ENCODE measurements around the gene NOXA1.

The NOXA1 gene

DNA sequence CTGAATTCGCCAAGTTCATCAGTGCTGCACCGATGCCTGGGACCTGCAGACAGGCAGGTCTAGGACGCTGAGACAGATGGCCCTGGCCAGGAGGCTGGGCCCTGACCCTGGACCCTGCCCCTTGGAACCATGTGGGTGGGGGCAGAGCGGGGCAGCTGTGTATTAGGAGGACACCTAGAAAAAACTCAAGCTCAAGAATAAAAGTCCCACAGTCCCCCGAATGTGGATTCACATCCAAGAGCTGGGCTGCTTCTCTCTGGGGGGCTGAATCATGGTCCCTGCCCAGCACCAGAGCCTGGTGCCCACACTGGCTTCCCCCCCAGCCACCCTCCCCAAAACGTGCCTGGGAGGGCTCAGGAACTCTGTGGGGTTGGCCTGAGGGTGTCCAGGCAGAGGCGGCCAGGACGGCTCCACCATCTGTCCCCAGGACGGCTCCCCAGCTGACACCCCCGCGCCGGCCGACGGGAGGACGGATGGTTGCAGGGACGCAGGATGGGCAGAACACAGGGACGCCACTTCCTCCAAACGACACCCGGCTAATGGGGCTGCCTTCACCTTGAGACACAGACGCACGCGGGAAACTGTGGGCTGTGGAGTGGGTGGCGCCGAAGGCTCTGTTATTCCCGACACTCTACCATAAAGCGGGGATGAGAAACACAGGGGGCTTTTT, 35.2 kb upstream of the NOXA1 start:
- Mint-ChIP-seq H3K4me3 (no peak overlapping the region), H3K4me1 (peaks cover 12% of the 10 kb centered on the region), H3K9me3 (no peaks in the 10 kb centered on the region), H3K27me3 (ENCODE audit: low read depth) (peaks cover 3% of the 10 kb centered on the region), H3K36me3 (ENCODE audit: low read depth) (no peaks in the 10 kb centered on the region), H3K27ac (no peak overlapping the region)
- TF ChIP-seq, protein P1, sequence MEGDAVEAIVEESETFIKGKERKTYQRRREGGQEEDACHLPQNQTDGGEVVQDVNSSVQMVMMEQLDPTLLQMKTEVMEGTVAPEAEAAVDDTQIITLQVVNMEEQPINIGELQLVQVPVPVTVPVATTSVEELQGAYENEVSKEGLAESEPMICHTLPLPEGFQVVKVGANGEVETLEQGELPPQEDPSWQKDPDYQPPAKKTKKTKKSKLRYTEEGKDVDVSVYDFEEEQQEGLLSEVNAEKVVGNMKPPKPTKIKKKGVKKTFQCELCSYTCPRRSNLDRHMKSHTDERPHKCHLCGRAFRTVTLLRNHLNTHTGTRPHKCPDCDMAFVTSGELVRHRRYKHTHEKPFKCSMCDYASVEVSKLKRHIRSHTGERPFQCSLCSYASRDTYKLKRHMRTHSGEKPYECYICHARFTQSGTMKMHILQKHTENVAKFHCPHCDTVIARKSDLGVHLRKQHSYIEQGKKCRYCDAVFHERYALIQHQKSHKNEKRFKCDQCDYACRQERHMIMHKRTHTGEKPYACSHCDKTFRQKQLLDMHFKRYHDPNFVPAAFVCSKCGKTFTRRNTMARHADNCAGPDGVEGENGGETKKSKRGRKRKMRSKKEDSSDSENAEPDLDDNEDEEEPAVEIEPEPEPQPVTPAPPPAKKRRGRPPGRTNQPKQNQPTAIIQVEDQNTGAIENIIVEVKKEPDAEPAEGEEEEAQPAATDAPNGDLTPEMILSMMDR (IDR thresholded peaks at IDR 0.05; ENCODE audit: unreplicated experiment in 3 of 3) = no peak

DNA sequence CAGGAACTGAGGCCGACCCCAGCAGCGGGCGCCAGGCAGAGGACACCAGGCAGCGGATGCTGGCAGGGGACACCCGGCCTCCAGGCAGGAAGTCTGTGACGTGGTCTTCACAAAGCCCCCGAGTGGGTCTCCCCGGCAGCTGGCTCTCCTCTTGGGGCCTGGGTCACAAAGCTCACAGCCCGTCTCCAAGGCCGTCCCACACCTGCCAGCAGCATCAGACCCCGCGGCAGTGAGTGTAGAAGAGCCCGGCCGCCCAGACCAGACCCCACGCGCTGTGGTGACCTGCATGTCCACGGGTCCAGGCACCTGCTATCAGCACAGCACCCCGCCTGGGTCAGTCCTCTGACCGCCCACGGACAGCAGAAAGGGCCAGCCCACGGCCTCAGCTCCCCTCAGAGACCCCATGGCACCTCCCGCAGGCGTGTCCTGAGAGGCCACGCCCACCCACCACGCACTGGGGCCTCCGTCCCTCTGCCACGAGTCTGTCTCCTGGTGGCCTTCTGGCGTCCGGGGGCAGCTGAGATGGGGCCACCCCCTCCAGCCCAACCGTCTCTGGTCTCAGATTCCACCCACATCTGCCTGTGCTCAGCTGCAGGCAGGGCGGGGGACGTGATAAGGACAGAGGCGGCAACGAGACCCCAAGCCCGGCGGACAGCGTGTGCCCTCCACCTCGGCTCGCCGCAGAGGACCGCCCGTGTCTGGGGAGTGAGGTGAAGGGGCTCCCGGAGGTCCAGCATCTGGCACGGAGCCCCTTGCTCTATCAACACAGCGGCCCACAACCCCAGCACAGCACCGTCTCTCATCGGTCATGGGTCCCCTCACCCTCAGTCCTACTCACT, 34.4 kb upstream of the NOXA1 start:
- H3K4me3 Mint-ChIP-seq = no peak overlapping the region
- H3K36me3 Mint-ChIP-seq (ENCODE audit: low read depth) = no peaks in the 10 kb centered on the region
- TF ChIP-seq, protein P1 (IDR thresholded peaks at IDR 0.05; ENCODE audit: unreplicated experiment in 3 of 3) = no peak
- H3K9me3 Mint-ChIP-seq = no peaks in the 10 kb centered on the region
- peaks cover 3% of the 10 kb centered on the region for H3K27me3 Mint-ChIP-seq (ENCODE audit: low read depth)
- peaks cover 12% of the 10 kb centered on the region for H3K4me1 Mint-ChIP-seq
- H3K27ac Mint-ChIP-seq = no peak overlapping the region

DNA sequence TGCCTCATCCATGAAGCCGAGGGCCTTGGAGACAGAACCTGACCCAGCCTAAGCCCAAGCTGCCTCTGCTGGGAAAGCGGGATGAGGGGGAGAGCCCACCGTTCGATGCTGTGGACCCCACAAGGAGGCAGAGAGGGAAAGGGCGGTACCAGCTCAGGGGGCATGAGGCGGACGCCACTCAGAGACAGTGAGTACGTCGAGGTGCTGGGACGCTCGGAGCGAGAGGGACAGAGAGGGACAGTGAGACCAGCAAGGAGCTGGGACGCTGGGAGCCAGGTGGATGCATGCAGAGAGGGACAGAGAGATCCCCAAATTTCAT, 33.8 kb upstream of the NOXA1 start:
- H3K27ac Mint-ChIP-seq = no peak overlapping the region
- H3K4me3 Mint-ChIP-seq = no peak overlapping the region
- no peaks in the 10 kb centered on the region for H3K36me3 Mint-ChIP-seq (ENCODE audit: low read depth)
- H3K4me1 Mint-ChIP-seq = peaks cover 7% of the 10 kb centered on the region
- peaks cover under 1% of the 10 kb centered on the region for H3K27me3 Mint-ChIP-seq (ENCODE audit: low read depth)
- TF ChIP-seq, protein P1 (IDR thresholded peaks at IDR 0.05; ENCODE audit: unreplicated experiment in 3 of 3) = no peak
- no peaks in the 10 kb centered on the region for H3K9me3 Mint-ChIP-seq

DNA sequence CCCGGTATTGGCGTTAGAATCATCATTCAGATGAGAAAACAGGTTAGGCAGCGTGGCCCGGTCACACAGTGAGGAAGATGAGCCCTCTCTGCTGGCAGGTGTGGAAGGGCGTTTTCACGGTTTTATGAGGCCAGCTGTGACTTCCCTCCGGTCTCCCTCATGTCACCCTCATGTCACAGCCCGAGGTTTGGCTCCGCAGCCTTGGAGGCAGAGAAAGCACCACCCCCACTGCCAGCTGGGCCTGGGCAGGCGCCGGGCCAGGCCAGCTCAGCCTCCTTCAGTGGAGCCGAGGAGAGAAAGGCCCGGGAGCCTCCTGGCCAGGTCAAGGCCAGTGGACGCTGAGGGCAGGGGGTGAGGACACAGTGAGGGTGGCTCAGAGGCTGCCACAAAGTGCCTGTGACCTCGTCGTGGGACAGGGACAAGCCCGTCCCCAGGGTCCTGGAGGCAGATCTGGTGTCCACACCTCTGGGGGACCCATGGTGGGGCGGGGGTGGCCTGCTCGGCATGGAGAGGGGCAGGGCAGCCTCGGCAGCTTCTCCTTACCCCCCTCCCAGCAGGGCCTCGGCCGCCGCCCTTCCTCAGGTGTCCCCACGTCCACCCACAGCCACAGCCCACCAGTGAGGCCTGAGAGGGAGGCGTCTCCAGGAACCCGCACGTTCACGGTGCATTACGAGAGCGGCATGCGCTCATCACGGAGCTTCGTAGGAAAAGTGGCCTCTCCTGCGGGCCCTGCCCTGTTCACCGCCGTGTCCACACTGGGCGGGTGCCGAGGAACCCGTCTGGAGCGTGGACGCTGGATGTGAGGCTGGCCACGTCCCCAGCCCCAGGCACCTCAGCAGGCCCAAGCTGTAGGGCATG, 32.4 kb upstream of the NOXA1 start:
- H3K9me3 Mint-ChIP-seq = no peaks in the 10 kb centered on the region
- H3K27ac Mint-ChIP-seq = no peak overlapping the region
- peaks cover 5% of the 10 kb centered on the region for H3K4me1 Mint-ChIP-seq
- H3K4me3 Mint-ChIP-seq = no peak overlapping the region
- H3K27me3 Mint-ChIP-seq (ENCODE audit: low read depth) = no peaks in the 10 kb centered on the region
- TF ChIP-seq, protein P1 (IDR thresholded peaks at IDR 0.05; ENCODE audit: unreplicated experiment in 3 of 3) = no peak
- H3K36me3 Mint-ChIP-seq (ENCODE audit: low read depth) = no peaks in the 10 kb centered on the region

DNA sequence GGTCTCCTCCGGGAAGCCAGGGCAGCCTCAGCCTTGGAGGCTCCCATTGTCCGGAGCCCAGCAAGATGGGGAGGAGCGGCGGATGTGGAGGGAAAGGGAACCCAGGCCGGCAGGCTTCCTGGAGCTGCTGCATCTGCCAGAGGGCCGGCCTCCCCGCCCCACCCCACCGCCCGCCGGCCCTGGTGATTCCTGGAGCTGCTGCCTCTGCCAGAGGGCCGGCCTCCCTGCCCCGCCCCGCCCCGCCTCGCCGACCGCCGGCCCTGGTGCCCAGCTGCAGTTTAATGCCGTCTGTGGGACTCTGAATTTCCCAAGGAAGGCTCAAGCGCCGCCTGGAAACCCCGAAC, 31.8 kb upstream of the NOXA1 start:
- H3K4me3 Mint-ChIP-seq = no peak overlapping the region
- peaks cover 5% of the 10 kb centered on the region for H3K4me1 Mint-ChIP-seq
- no peaks in the 10 kb centered on the region for H3K27me3 Mint-ChIP-seq (ENCODE audit: low read depth)
- TF ChIP-seq, protein P1 (IDR thresholded peaks at IDR 0.05; ENCODE audit: unreplicated experiment in 3 of 3) = no peak
- no peaks in the 10 kb centered on the region for H3K36me3 Mint-ChIP-seq (ENCODE audit: low read depth)
- no peak overlapping the region for H3K27ac Mint-ChIP-seq
- no peaks in the 10 kb centered on the region for H3K9me3 Mint-ChIP-seq
